ENCODE results near the gene PCDH9. TPM values are rescaled to one million over a fixed set of nuclear protein-coding genes. Genes with fewer than 3 reads are reported as not detected.

PCDH9 gene
- total and polyA plus RNA-seq, 8 donors = 0.46 to 3.8 (median 1.5) TPM

DNA sequence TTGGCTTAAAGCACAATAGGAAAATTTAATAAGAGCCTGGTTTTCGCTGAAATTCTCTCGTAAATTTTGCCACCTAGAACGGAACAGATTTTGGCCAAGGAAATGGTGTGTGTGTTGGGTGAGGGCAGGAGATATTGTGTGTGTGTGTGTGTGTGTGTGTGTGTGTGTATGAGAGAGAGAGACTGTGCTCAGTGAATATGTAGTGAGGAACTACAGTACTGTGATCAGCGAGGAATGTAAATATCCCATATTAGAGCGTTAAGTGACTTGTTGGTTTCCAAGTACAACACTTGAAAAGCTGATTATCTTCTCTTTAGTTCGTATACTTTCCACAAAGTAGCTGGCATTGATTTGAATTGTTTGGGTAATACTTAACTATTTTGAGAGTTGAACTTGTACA lies 738.9 kb downstream of the PCDH9 start:
- no peak for DNase-seq
- FAIRE-seq = no peak
- Histone ChIP-seq H3K4me1 (no peaks in the 10 kb centered on the region), H3K27me3 (peaks cover 0 to 3% (median 0%) of the 10 kb centered on the region in 4 donors), H3K9me3 (no peaks in the 10 kb centered on the region), H3K36me3 (no peaks in the 10 kb centered on the region), H3K27ac (no peak overlapping the region), H3K4me3 (no peak overlapping the region)
- TF ChIP-seq, protein P1, sequence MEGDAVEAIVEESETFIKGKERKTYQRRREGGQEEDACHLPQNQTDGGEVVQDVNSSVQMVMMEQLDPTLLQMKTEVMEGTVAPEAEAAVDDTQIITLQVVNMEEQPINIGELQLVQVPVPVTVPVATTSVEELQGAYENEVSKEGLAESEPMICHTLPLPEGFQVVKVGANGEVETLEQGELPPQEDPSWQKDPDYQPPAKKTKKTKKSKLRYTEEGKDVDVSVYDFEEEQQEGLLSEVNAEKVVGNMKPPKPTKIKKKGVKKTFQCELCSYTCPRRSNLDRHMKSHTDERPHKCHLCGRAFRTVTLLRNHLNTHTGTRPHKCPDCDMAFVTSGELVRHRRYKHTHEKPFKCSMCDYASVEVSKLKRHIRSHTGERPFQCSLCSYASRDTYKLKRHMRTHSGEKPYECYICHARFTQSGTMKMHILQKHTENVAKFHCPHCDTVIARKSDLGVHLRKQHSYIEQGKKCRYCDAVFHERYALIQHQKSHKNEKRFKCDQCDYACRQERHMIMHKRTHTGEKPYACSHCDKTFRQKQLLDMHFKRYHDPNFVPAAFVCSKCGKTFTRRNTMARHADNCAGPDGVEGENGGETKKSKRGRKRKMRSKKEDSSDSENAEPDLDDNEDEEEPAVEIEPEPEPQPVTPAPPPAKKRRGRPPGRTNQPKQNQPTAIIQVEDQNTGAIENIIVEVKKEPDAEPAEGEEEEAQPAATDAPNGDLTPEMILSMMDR (IDR thresholded peaks at IDR 0.05) = no peak
- no peak for ATAC-seq
- 65 to 72% methylated on average over 6 of the region's 6 CpGs for WGBS, 2 donors
- intact Hi-C loops (cut with DNase I) = no loop called here

DNA sequence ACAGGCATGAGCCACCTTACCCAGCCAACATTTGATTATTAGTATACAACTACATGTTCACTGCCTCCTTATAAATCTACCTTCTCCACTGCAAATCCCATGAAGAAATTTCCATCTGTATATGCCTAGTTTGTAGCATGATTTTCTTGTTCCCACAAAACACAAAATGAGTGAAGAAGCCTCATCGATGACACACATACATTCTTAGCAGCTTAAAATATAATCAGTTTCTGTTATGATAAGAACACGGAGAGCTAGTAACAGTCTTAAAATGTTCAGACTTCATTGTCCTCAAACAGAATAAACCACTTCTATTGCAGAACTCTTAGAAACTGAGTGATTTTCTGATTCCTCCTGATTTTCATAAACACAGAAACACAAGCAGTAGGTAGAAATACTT lies 740.5 kb downstream of the PCDH9 start:
- FAIRE-seq (no peak), DNase-seq (no peak), ATAC-seq (no peak)
- TF ChIP-seq, protein P1 (IDR thresholded peaks at IDR 0.05) = no peak
- no peaks in the 10 kb centered on the region for H3K36me3 ChIP-seq
- no peak overlapping the region for H3K27ac ChIP-seq
- 73 to 79% methylated on average over 2 of the region's 2 CpGs for WGBS, 2 donors
- peaks cover 0 to 3% (median 0%) of the 10 kb centered on the region in 4 donors for H3K27me3 ChIP-seq
- intact Hi-C loops (cut with DNase I) = no loop called here
- H3K9me3 ChIP-seq = no peaks in the 10 kb centered on the region
- no peaks in the 10 kb centered on the region for H3K4me1 ChIP-seq
- no peak overlapping the region for H3K4me3 ChIP-seq

DNA sequence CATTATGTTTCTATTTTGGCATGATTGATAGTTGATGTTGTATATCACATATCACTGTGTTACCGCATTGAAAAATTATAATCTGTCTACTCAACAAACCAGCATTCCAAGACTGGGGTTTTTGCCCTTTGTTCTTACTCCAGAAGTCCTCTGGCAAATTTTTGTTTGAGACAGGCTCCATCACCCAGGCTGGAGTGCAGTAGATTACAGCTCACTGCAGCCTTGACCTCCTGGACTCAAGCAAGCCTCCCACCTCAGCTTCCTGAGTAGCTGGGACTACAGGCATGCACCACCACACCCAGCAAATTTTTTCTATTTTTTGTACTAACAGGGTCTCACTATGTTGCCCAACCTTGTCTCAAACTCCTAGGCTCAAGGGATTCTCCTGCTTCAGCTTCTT lies 741.0 kb downstream of the PCDH9 start:
- intact Hi-C loops (cut with DNase I) = no loop called here
- WGBS, 2 donors = 81 to 82% methylated on average over 1 of the region's 1 CpG

DNA sequence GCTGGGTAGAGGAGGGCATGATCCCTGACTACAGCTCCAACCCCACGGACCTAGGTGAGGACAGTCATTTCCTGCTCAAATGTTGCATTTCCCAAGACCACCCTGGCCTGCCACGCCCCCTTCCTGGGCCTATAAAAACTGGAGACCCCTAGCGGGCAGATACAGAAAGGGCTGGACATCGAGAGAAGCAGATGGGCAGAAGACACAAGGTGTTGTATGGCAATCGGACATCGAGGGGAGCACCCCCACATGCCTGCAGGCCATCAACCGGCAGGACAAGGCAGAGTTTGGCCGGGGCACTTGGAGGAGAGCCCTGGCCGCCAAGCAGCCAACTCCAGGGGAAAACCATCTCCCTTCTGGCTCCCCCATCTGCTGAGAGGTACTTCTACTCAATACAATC lies 746.4 kb downstream of the PCDH9 start:
- Histone ChIP-seq H3K4me1 (no peaks in the 10 kb centered on the region), H3K27me3 (no peaks in the 10 kb centered on the region), H3K36me3 (no peaks in the 10 kb centered on the region), H3K9me3 (no peaks in the 10 kb centered on the region), H3K4me3 (no peak overlapping the region), H3K27ac (no peak overlapping the region)
- ATAC-seq = no peak
- TF ChIP-seq, protein P1 (IDR thresholded peaks at IDR 0.05) = no peak
- WGBS, 2 donors = 78 to 90% methylated on average over 9 of the region's 9 CpGs
- intact Hi-C loops (cut with DNase I) = no loop called here
- DNase-seq = no peak
- no peak for FAIRE-seq

More for the DNA sequence above, 741.0 kb downstream of the PCDH9 start:
- FAIRE-seq (no peak), ATAC-seq (no peak), DNase-seq (no peak)
- Histone ChIP-seq H3K4me1 (no peaks in the 10 kb centered on the region), H3K27me3 (peaks cover 0 to 3% (median 0%) of the 10 kb centered on the region in 4 donors), H3K36me3 (no peaks in the 10 kb centered on the region), H3K27ac (no peak overlapping the region), H3K9me3 (no peaks in the 10 kb centered on the region), H3K4me3 (no peak overlapping the region)
- TF ChIP-seq, protein P1 (IDR thresholded peaks at IDR 0.05) = no peak

DNA sequence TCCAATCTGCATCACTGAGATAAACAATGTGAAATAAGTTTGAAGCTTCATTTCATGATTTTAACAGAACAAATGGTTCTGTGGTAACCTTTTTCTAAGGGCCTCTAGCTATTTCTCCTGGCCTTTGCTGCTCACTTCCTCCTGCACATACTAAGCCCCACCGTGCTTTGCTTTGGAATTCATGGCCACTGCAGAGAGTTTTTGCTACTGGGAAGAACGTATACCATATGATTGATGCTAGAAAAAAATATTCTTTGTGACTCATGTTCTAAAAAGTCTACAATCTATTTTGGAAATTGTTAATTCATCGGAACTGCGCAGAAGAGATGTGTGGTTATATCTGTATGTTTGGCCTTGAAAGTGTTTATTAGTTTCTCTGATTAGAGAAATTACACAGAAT lies 747.3 kb downstream of the PCDH9 start:
- WGBS, 2 donors = 54 to 82% methylated on average over 4 of the region's 4 CpGs
- Histone ChIP-seq H3K4me3 (no peak overlapping the region), H3K36me3 (no peaks in the 10 kb centered on the region), H3K27ac (no peak overlapping the region), H3K9me3 (no peaks in the 10 kb centered on the region), H3K27me3 (no peaks in the 10 kb centered on the region), H3K4me1 (no peaks in the 10 kb centered on the region)
- DNase-seq (no peak), FAIRE-seq (no peak), ATAC-seq (no peak)
- TF ChIP-seq, protein P1 (IDR thresholded peaks at IDR 0.05) = no peak
- intact Hi-C loops (cut with DNase I) = no loop called here
